Small intestine (tissue), 7 donors: ENCODE data around the gene CCDC124. TPM values are rescaled to one million over a fixed set of nuclear protein-coding genes. Genes with fewer than 3 reads are reported as not detected.
"Not testable (repeated sequence)": the region's sequence is repeated elsewhere in the genome, so short reads cannot be mapped to it uniquely, and the experiment has no call there.

Experiments used
- DNase-seq, 2 donors: peaks; one replicate each; pipeline versions ENCODE4 v3.0.0 to v3.0.0-alpha.2; 2013
- FAIRE-seq: peaks from 2 replicates; lab custom pipeline; 2012; peaks lifted over from hg19 to GRCh38; lab: Jason Lieb, UNC
- H3K27ac ChIP-seq, 3 donors: one replicate each; pipeline ENCODE4 v1.5.1; 2013; ENCODE audit warnings: low read length in 2 of 3, mild to moderate bottlenecking in 2 of 3, control low read depth in 1 of 3, inconsistent platforms in 1 of 3, low read depth in 1 of 3, moderate library complexity in 1 of 3
- H3K27me3 ChIP-seq, 3 donors: one replicate each; pipeline ENCODE4 v1.6.1; 2013; ENCODE audit warnings: low read length in 3 of 3, inconsistent platforms in 1 of 3; ENCODE audit not compliant: control insufficient read depth in 3 of 3, insufficient read depth in 3 of 3
- H3K36me3 ChIP-seq, 3 donors: one replicate each; pipeline ENCODE4 v1.6.1; 2013; ENCODE audit warnings: low read length in 3 of 3, inconsistent platforms in 1 of 3, low read depth in 1 of 3, mild to moderate bottlenecking in 1 of 3, moderate library complexity in 1 of 3; ENCODE audit not compliant: control insufficient read depth in 3 of 3, insufficient read depth in 2 of 3
- H3K4me1 ChIP-seq, 3 donors: one replicate each; pipeline ENCODE4 v1.6.1; 2013; ENCODE audit warnings: low read length in 2 of 3, inconsistent platforms in 1 of 3, low read depth in 1 of 3, mild to moderate bottlenecking in 1 of 3, moderate library complexity in 1 of 3; ENCODE audit not compliant: control insufficient read depth in 3 of 3, insufficient read depth in 2 of 3
- H3K4me3 ChIP-seq, 3 donors: one replicate each; pipeline ENCODE4 v1.5.1; 2013; ENCODE audit warnings: low read length in 3 of 3, control low read depth in 1 of 3, inconsistent platforms in 1 of 3, low read depth in 1 of 3, mild to moderate bottlenecking in 1 of 3, moderate library complexity in 1 of 3
- H3K9me3 ChIP-seq, 2 donors: one replicate each; pipeline ENCODE4 v1.6.1; 2013; ENCODE audit warnings: low read depth in 1 of 2, low read length in 1 of 2; ENCODE audit not compliant: control insufficient read depth in 2 of 2, insufficient read depth in 1 of 2
- WGBS, 3 donors: extraction: QIAGEN DNeasy Blood & Tissue Kit; methylation state at CpG; one replicate each; pipeline ENCODE4 v1.1.7; 2013; 5-methylcytosine and 5-hydroxymethylcytosine counted together
- polyA plus RNA-seq, 4 donors: library from polyadenylated mRNA; stranded (reverse) in 3 of 4; unstranded in 1 of 4; fragments of 200-250 nt in 3 of 4; fragments of 120-200 nt in 1 of 4; gene quantifications; one replicate each; pipeline versions ENCODE4 v1.2.1 to v1.2.3, GENCODE V29; 2013
- donor health status: healthy with polysubstance abuse.
- donor health status: control.
- donor health status: control.
- donor health status: Bipolar disorder and iron deficiency.
- donor health status: healthy.

Gene CCDC124
- polyA plus RNA-seq, 4 donors, result 42.2 to 111 (median 67.7) TPM

GRCh38 chr19:17893766-17894165 lies 39.0 kb upstream of the CCDC124 start:
- no peak overlapping the region for H3K4me3 ChIP-seq
- FAIRE-seq, result no peak
- H3K27ac ChIP-seq, result no peak overlapping the region
- 73 to 83% (median 76%) methylated on average over 9 of the region's 9 CpGs for WGBS, 3 donors
- DNase-seq, result no peak
- H3K36me3 ChIP-seq, result no peaks in the 10 kb centered on the region
- H3K27me3 ChIP-seq, result no peaks in the 10 kb centered on the region
- H3K4me1 ChIP-seq, result no peaks in the 10 kb centered on the region
- peaks cover 0 to 2% of the 10 kb centered on the region in 2 donors for H3K9me3 ChIP-seq

- Histone ChIP-seq H3K4me1 (no peaks in the 10 kb centered on the region), H3K9me3 (peaks cover 0 to 2% of the 10 kb centered on the region in 2 donors), H3K27ac (no peak overlapping the region), H3K4me3 (no peak overlapping the region), H3K27me3 (no peaks in the 10 kb centered on the region), H3K36me3 (no peaks in the 10 kb centered on the region)
- 63 to 67% (median 66%) methylated on average over 6 of the region's 6 CpGs for WGBS, 3 donors
- FAIRE-seq (no peak), DNase-seq (no peak)
These were observed 30.1 kb upstream of the CCDC124 start for GRCh38 chr19:17902701-17903100.

GRCh38 chr19:17908244-17908643 lies 24.6 kb upstream of the CCDC124 start:
- FAIRE-seq (no peak), DNase-seq (no peak)
- H3K36me3 ChIP-seq, result no peaks in the 10 kb centered on the region
- no peak overlapping the region for H3K4me3 ChIP-seq
- H3K9me3 ChIP-seq, result peaks cover 0 to 16% of the 10 kb centered on the region in 2 donors
- no peaks in the 10 kb centered on the region for H3K4me1 ChIP-seq
- no peaks in the 10 kb centered on the region for H3K27me3 ChIP-seq
- 86 to 88% (median 88%) methylated on average over 3 of the region's 3 CpGs for WGBS, 3 donors
- no peak overlapping the region for H3K27ac ChIP-seq

- H3K27ac ChIP-seq, result no peak overlapping the region
- DNase-seq (no peak), FAIRE-seq (no peak)
- peaks cover 0 to 25% of the 10 kb centered on the region in 2 donors for H3K9me3 ChIP-seq
- no peaks in the 10 kb centered on the region for H3K36me3 ChIP-seq
- 43 to 61% (median 56%) methylated on average over 7 of the region's 7 CpGs for WGBS, 3 donors
- no peak overlapping the region for H3K4me3 ChIP-seq
- no peaks in the 10 kb centered on the region for H3K4me1 ChIP-seq
- H3K27me3 ChIP-seq, result no peaks in the 10 kb centered on the region
These were observed 23.6 kb upstream of the CCDC124 start for GRCh38 chr19:17909003-17909732.

GRCh38 chr19:17910791-17911360 lies 21.9 kb upstream of the CCDC124 start:
- Histone ChIP-seq H3K27me3 (no peaks in the 10 kb centered on the region), H3K4me3 (no peak overlapping the region), H3K27ac (no peak overlapping the region), H3K9me3 (peaks cover 0 to 25% of the 10 kb centered on the region in 2 donors), H3K36me3 (no peaks in the 10 kb centered on the region), H3K4me1 (no peaks in the 10 kb centered on the region)
- 74 to 86% (median 81%) methylated on average over 11 of the region's 11 CpGs for WGBS, 3 donors
- DNase-seq, result no peak
- no peak for FAIRE-seq

- WGBS, 3 donors, result 13 to 60% (median 40%) methylated on average over 6 of the region's 6 CpGs
- H3K4me1 ChIP-seq, result no peaks in the 10 kb centered on the region
- H3K27me3 ChIP-seq, result peaks cover 0 to 3% (median 0%) of the 10 kb centered on the region in 3 donors
- FAIRE-seq, result no peak
- DNase-seq, result peak in 1 of 2 donors; percentile 82
- no peak overlapping the region for H3K4me3 ChIP-seq
- no peak overlapping the region for H3K27ac ChIP-seq
- peaks cover 0 to 22% of the 10 kb centered on the region in 2 donors for H3K9me3 ChIP-seq
- no peaks in the 10 kb centered on the region for H3K36me3 ChIP-seq
These were observed 16.7 kb upstream of the CCDC124 start for GRCh38 chr19:17915940-17916593.

- not testable (repeated sequence) for H3K27me3 ChIP-seq, DNase-seq, H3K4me3 ChIP-seq, FAIRE-seq, H3K4me1 ChIP-seq, H3K27ac ChIP-seq, H3K36me3 ChIP-seq
- WGBS, 3 donors, result 90 to 96% (median 93%) methylated on average over 17 to 29 of the region's 30 CpGs
- H3K9me3 ChIP-seq, result peaks cover 0 to 13% of the 10 kb centered on the region in 2 donors
These were observed 14.7 kb upstream of the CCDC124 start for GRCh38 chr19:17918151-17918550.

GRCh38 chr19:17919122-17919521 lies 13.7 kb upstream of the CCDC124 start:
- 20 to 47% (median 36%) methylated on average over 5 of the region's 5 CpGs for WGBS, 3 donors
- not testable (repeated sequence) for H3K27me3 ChIP-seq, H3K36me3 ChIP-seq, H3K4me3 ChIP-seq, DNase-seq, H3K27ac ChIP-seq, FAIRE-seq, H3K4me1 ChIP-seq, H3K9me3 ChIP-seq
